ENCODE results near the gene AMY1C.

The AMY1C gene

GRCh38 chr1:103761896-103762295 lies 12.2 kb downstream of the AMY1C start:
- Histone ChIP-seq H3K27ac (replicated peaks) (no peak overlapping the region), H3K27me3 (ENCODE audit: insufficient read depth, poor library complexity, severe bottlenecking) (no peaks in the 10 kb centered on the region), H3K4me3 (replicated peaks; ENCODE audit: insufficient read depth, low read length) (no peak overlapping the region)
- DNase-seq (ENCODE audit: low read depth in 1 of 2, low spot score in 1 of 2) = no peak
- TF ChIP-seq REST (IDR thresholded peaks at IDR 0.05; ENCODE audit: insufficient replicate concordance, low read depth) = no peak
- no peak for TF ChIP-seq GABPA (IDR thresholded peaks at IDR 0.05; ENCODE audit: low read depth)
- no peak for TF ChIP-seq POLR2AphosphoS5 (IDR thresholded peaks at IDR 0.05; ENCODE audit: low read depth)
- TF ChIP-seq SPI1 (IDR thresholded peaks at IDR 0.05; ENCODE audit: borderline replicate concordance, low read depth) = no peak
- TF ChIP-seq CTCF (IDR thresholded peaks at IDR 0.05; ENCODE audit: insufficient read depth, low read length) = no peak

- H3K27me3 ChIP-seq (ENCODE audit: insufficient read depth, poor library complexity, severe bottlenecking) = no peaks in the 10 kb centered on the region
- H3K27ac ChIP-seq (replicated peaks) = no peak overlapping the region
- no peak overlapping the region for H3K4me3 ChIP-seq (replicated peaks; ENCODE audit: insufficient read depth, low read length)
- TF ChIP-seq POLR2AphosphoS5 (IDR thresholded peaks at IDR 0.05; ENCODE audit: low read depth) = no peak
- no peak for TF ChIP-seq GABPA (IDR thresholded peaks at IDR 0.05; ENCODE audit: low read depth)
- no peak for TF ChIP-seq REST (IDR thresholded peaks at IDR 0.05; ENCODE audit: insufficient replicate concordance, low read depth)
- TF ChIP-seq CTCF (IDR thresholded peaks at IDR 0.05; ENCODE audit: insufficient read depth, low read length) = no peak
- no peak for TF ChIP-seq SPI1 (IDR thresholded peaks at IDR 0.05; ENCODE audit: borderline replicate concordance, low read depth)
- DNase-seq (ENCODE audit: low read depth in 1 of 2, low spot score in 1 of 2) = no peak
Observed at GRCh38 chr1:103779932-103780331, 30.2 kb downstream of the AMY1C start.

GRCh38 chr1:103783944-103784377 lies 34.3 kb downstream of the AMY1C start:
- TF ChIP-seq SPI1 (IDR thresholded peaks at IDR 0.05; ENCODE audit: borderline replicate concordance, low read depth) (no peak), POLR2AphosphoS5 (IDR thresholded peaks at IDR 0.05; ENCODE audit: low read depth) (no peak), GABPA (IDR thresholded peaks at IDR 0.05; ENCODE audit: low read depth) (no peak)
- H3K27me3 ChIP-seq (ENCODE audit: insufficient read depth, poor library complexity, severe bottlenecking) = no peaks in the 10 kb centered on the region
- DNase-seq (ENCODE audit: low read depth in 1 of 2, low spot score in 1 of 2) = no peak
- H3K27ac ChIP-seq (replicated peaks) = no peak overlapping the region
- no peak overlapping the region for H3K4me3 ChIP-seq (replicated peaks; ENCODE audit: insufficient read depth, low read length)

GRCh38 chr1:103788377-103788776 lies 38.7 kb downstream of the AMY1C start:
- Histone ChIP-seq H3K4me3 (replicated peaks; ENCODE audit: insufficient read depth, low read length) (no peak overlapping the region), H3K27ac (replicated peaks) (no peak overlapping the region), H3K27me3 (ENCODE audit: insufficient read depth, poor library complexity, severe bottlenecking) (no peaks in the 10 kb centered on the region)
- DNase-seq (ENCODE audit: low read depth in 1 of 2, low spot score in 1 of 2) = no peak
- TF ChIP-seq CTCF (IDR thresholded peaks at IDR 0.05; ENCODE audit: insufficient read depth, low read length) (no peak), POLR2AphosphoS5 (IDR thresholded peaks at IDR 0.05; ENCODE audit: low read depth) (no peak), SPI1 (IDR thresholded peaks at IDR 0.05; ENCODE audit: borderline replicate concordance, low read depth) (no peak), REST (IDR thresholded peaks at IDR 0.05; ENCODE audit: insufficient replicate concordance, low read depth) (no peak), GABPA (IDR thresholded peaks at IDR 0.05; ENCODE audit: low read depth) (no peak)
